CD4-positive, alpha-beta memory T cell (primary cell): ENCODE data around the gene FAM168A. TPM values are rescaled to one million over a fixed set of nuclear protein-coding genes. Genes with fewer than 3 reads are reported as not detected.
"Not testable (repeated sequence)": the region's sequence is repeated elsewhere in the genome, so short reads cannot be mapped to it uniquely, and the experiment has no call there.

Source experiments
- CTCF ChIA-PET: fragments of 350-600 bp; sonication (Branson Sonifier 250); formaldehyde crosslinking; loops from one replicate; lab custom pipeline; 2021; ENCODE audit warnings: inconsistent platforms; ENCODE audit not compliant: partially characterized antibody; lab: Charles Lee
- POLR2A ChIA-PET: fragments of 350-600 bp; sonication (Branson Sonifier 250); formaldehyde crosslinking; loops from one replicate; lab custom pipeline; 2021; ENCODE audit not compliant: partially characterized antibody; lab: Charles Lee
- DNase-seq, 5 donors: peaks; one replicate each; pipeline versions ENCODE4 v3.0.0 to v3.0.0-alpha.2; 2020 to 2022; ENCODE audit warnings: mixed read lengths in 1 of 5
- H3K27ac ChIP-seq: one replicate; pipeline ENCODE4 v1.7.0; 2013; ENCODE audit warnings: low read depth, low read length
- H3K27me3 ChIP-seq: 2 replicates; pipeline ENCODE4 v1.7.0; 2013; ENCODE audit warnings: mild to moderate bottlenecking, low read length, moderate library complexity; ENCODE audit not compliant: insufficient read depth
- H3K36me3 ChIP-seq: 2 replicates; pipeline ENCODE4 v1.7.0; 2013; ENCODE audit warnings: mild to moderate bottlenecking, low read length, moderate library complexity; ENCODE audit not compliant: insufficient read depth
- H3K4me1 ChIP-seq: 2 replicates; pipeline ENCODE4 v1.7.0; 2013; ENCODE audit warnings: mild to moderate bottlenecking, low read length, moderate library complexity; ENCODE audit not compliant: insufficient read depth
- H3K4me3 ChIP-seq, 2 donors: one replicate each; pipeline ENCODE4 v1.7.0; 2013; ENCODE audit warnings: low read length in 2 of 2, mild to moderate bottlenecking in 1 of 2
- H3K9me3 ChIP-seq, 2 donors: one replicate each; pipeline ENCODE4 v1.7.0; 2013; ENCODE audit warnings: low read length in 2 of 2, control low read depth in 1 of 2; ENCODE audit not compliant: control insufficient read depth in 1 of 2
- H3K27ac Mint-ChIP-seq, 7 donors: one replicate each; pipeline ENCODE4 v1.8.0; 2020 to 2021; ENCODE audit warnings: mixed read lengths in 7 of 7, mild to moderate bottlenecking in 6 of 7, inconsistent platforms in 3 of 7, moderate library complexity in 3 of 7
- H3K27me3 Mint-ChIP-seq, 2 donors: one replicate each; pipeline ENCODE4 v1.8.0; 2020 to 2021; ENCODE audit warnings: mixed read lengths in 2 of 2
- H3K36me3 Mint-ChIP-seq, 2 donors: one replicate each; pipeline ENCODE4 v1.8.0; 2020 to 2021; ENCODE audit warnings: mixed read lengths in 2 of 2, inconsistent platforms in 1 of 2, mild to moderate bottlenecking in 1 of 2
- H3K4me1 Mint-ChIP-seq, 4 donors: one replicate each; pipeline ENCODE4 v1.8.0; 2020 to 2021; ENCODE audit warnings: mixed read lengths in 4 of 4, mild to moderate bottlenecking in 1 of 4
- H3K4me3 Mint-ChIP-seq, 8 donors: one replicate each; pipeline ENCODE4 v1.8.0; 2020 to 2021; ENCODE audit warnings: mixed read lengths in 8 of 8, mild to moderate bottlenecking in 7 of 8, moderate library complexity in 6 of 8, inconsistent platforms in 3 of 8
- H3K9me3 Mint-ChIP-seq, 8 donors: one replicate each; pipeline ENCODE4 v1.8.0; 2020 to 2021; ENCODE audit warnings: mixed read lengths in 8 of 8, mild to moderate bottlenecking in 5 of 8, inconsistent platforms in 3 of 8, moderate library complexity in 1 of 8
- intact Hi-C: fragments of 100-400 bp; cut with micrococcal nuclease; formaldehyde crosslinking; loops from one replicate; pipeline ENCODE4 v1.15.1; 2023
- polyA plus RNA-seq, 2 donors: library from polyadenylated mRNA; unstranded; fragments of 300-500 nt; fragmentation: Illumina TruSeq; gene quantifications; one replicate each; pipeline ENCODE4 v1.2.3, GENCODE V29; 2021
- total RNA-seq, 2 experiments: library from RNA; stranded (reverse); gene quantifications; one replicate each; pipeline ENCODE4 v1.2.3, GENCODE V29; 2021

Gene FAM168A
- total and polyA plus RNA-seq, 4 experiments from 2014 or later, result 0.61 to 22.7 (median 12.7) TPM

DNA sequence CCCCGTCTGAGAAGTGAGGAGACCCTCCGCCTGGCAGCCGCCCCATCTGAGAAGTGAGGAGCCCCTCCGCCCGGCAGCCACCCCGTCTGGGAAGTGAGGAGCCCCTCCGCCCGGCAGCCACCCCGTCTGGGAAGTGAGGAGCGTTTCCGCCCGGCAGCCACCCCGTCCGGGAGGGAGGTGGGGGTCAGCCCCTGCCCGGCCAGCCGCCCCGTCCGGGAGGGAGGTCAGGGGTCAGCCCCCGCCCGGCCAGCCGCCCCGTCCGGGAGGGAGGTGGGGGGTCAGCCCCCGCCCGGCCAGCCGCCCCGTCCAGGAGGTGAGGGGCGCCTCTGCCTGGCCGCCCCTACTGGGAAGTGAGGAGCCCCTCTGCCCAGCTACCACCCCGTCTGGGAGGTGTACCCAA is 25.9 kb downstream of the FAM168A start:
- H3K27ac Mint-ChIP-seq, POLR2A ChIA-PET, H3K36me3 ChIP-seq, H3K27me3 ChIP-seq, DNase-seq, CTCF ChIA-PET, H3K4me3 ChIP-seq, H3K4me1 ChIP-seq, H3K9me3 ChIP-seq, H3K4me3 Mint-ChIP-seq, H3K9me3 Mint-ChIP-seq, intact Hi-C loops, H3K4me1 Mint-ChIP-seq, H3K27me3 Mint-ChIP-seq, H3K27ac ChIP-seq: not testable (repeated sequence)
- H3K36me3 Mint-ChIP-seq, result peaks cover 21 to 36% of the 10 kb centered on the region in 2 donors

GRCh38 chr11:73570415-73571114 is 27.3 kb downstream of the FAM168A start:
- H3K27me3 ChIP-seq, result no peaks in the 10 kb centered on the region
- no peaks in the 10 kb centered on the region for H3K36me3 ChIP-seq
- no peaks in the 10 kb centered on the region for H3K4me1 ChIP-seq
- Mint-ChIP-seq H3K9me3 (no peaks in the 10 kb centered on the region), H3K36me3 (peaks cover 23 to 27% of the 10 kb centered on the region in 2 donors), H3K27ac (no peak overlapping the region), H3K27me3 (no peaks in the 10 kb centered on the region), H3K4me3 (no peak overlapping the region), H3K4me1 (peaks cover 0 to 5% (median under 1%) of the 10 kb centered on the region in 4 donors)
- intact Hi-C loops, result no loop called here
- CTCF ChIA-PET, result interaction anchor here (0.6 to 1.0 kb wide), 2 partner anchors 15 to 55 kb away, joined by 3 to 4 read pairs; no protein-coding TSS in a partner anchor
- H3K27ac ChIP-seq, result no peak overlapping the region
- no peaks in the 10 kb centered on the region for H3K9me3 ChIP-seq
- POLR2A ChIA-PET, result no interaction called here
- no peak for DNase-seq
- H3K4me3 ChIP-seq, result no peak overlapping the region

GRCh38 chr11:73566977-73567755 is 30.7 kb downstream of the FAM168A start:
- Mint-ChIP-seq H3K36me3 (peaks cover 16 to 25% of the 10 kb centered on the region in 2 donors), H3K4me1 (peaks cover 0 to 8% (median 6%) of the 10 kb centered on the region in 4 donors), H3K27me3 (no peaks in the 10 kb centered on the region), H3K4me3 (no peak overlapping the region), H3K27ac (no peak overlapping the region), H3K9me3 (no peaks in the 10 kb centered on the region)
- no peaks in the 10 kb centered on the region for H3K4me1 ChIP-seq
- no peak for DNase-seq
- no peak overlapping the region for H3K27ac ChIP-seq
- H3K9me3 ChIP-seq, result no peaks in the 10 kb centered on the region
- ChIA-PET CTCF (interaction anchor here (1.6 kb wide), 1 partner anchor 58 kb away, joined by 5 read pairs; no protein-coding TSS in a partner anchor), POLR2A (no interaction called here)
- intact Hi-C loops, result no loop called here
- H3K27me3 ChIP-seq, result no peaks in the 10 kb centered on the region
- no peaks in the 10 kb centered on the region for H3K36me3 ChIP-seq
- no peak overlapping the region for H3K4me3 ChIP-seq

GRCh38 chr11:73566422-73566821 is 31.5 kb downstream of the FAM168A start:
- Histone ChIP-seq H3K4me3 (no peak overlapping the region), H3K4me1 (no peaks in the 10 kb centered on the region), H3K36me3 (no peaks in the 10 kb centered on the region), H3K9me3 (no peaks in the 10 kb centered on the region), H3K27me3 (no peaks in the 10 kb centered on the region), H3K27ac (no peak overlapping the region)
- ChIA-PET CTCF (interaction anchor here (1.6 kb wide), 1 partner anchor 59 kb away, joined by 5 read pairs; no protein-coding TSS in a partner anchor), POLR2A (no interaction called here)
- intact Hi-C loops, result no loop called here
- Mint-ChIP-seq H3K4me3 (no peak overlapping the region), H3K36me3 (peaks cover 16 to 25% of the 10 kb centered on the region in 2 donors), H3K9me3 (no peaks in the 10 kb centered on the region), H3K27ac (no peak overlapping the region), H3K4me1 (peaks cover 0 to 8% (median 7%) of the 10 kb centered on the region in 4 donors), H3K27me3 (no peaks in the 10 kb centered on the region)
- DNase-seq, result no peak

DNA sequence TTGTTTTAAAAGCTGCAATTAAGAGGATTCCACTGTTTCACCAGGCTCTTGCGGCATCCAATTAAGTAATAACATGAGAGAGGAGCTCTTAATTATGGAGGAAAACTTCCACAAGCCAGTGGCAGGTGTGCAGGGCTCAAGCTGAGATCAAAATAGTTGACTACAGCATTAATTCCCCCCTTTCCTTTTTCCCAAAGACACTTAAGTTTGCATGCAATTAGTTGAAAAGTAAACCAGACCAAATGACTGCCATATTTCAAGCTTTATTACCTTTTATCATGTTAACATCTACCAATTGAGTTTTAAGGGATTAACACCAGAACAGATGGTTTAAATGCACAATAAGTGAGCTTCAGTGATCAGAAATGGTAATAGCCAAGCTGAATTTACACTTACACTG is 32.1 kb downstream of the FAM168A start:
- Mint-ChIP-seq H3K9me3 (no peaks in the 10 kb centered on the region), H3K27me3 (no peaks in the 10 kb centered on the region), H3K4me1 (peaks cover 0 to 8% (median 7%) of the 10 kb centered on the region in 4 donors), H3K4me3 (no peak overlapping the region), H3K36me3 (peaks cover 13 to 23% of the 10 kb centered on the region in 2 donors), H3K27ac (peak overlapping the region in 1 of 7 donors; percentile 30)
- DNase-seq, result no peak
- Histone ChIP-seq H3K27ac (no peak overlapping the region), H3K9me3 (no peaks in the 10 kb centered on the region), H3K36me3 (no peaks in the 10 kb centered on the region), H3K27me3 (no peaks in the 10 kb centered on the region), H3K4me3 (no peak overlapping the region), H3K4me1 (no peaks in the 10 kb centered on the region)
- intact Hi-C loops, result no loop called here
- ChIA-PET POLR2A (interaction anchor here (0.6 kb wide), 1 partner anchor 18 kb away, joined by 3 read pairs; no protein-coding TSS in a partner anchor), CTCF (interaction anchor here (1.6 kb wide), 1 partner anchor 60 kb away, joined by 5 read pairs; no protein-coding TSS in a partner anchor)

DNA sequence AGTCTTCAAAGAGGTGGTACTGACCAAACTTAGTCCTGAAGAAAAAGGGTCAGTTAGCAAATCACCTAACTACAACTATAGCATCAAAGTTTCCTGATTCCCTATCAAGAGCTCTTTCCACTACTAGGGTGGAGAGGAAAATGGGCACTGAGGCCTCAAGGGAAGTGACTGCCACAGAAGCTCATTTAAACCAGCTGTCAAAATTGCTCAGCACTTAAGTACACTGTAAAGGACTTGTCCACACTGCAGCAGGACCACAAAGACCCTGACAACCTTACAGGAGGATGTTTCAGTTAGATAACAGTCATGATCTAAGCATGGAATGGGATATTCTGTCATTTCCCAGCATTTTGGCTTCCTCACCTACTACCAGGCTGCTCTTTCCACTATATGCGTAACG is 33.0 kb downstream of the FAM168A start:
- no peak overlapping the region for H3K27ac Mint-ChIP-seq
- CTCF ChIA-PET, result no interaction called here
- Histone ChIP-seq H3K27ac (no peak overlapping the region), H3K27me3 (no peaks in the 10 kb centered on the region), H3K9me3 (no peaks in the 10 kb centered on the region), H3K36me3 (no peaks in the 10 kb centered on the region), H3K4me3 (no peak overlapping the region), H3K4me1 (no peaks in the 10 kb centered on the region)
- intact Hi-C loops, result no loop called here
- no peaks in the 10 kb centered on the region for H3K27me3 Mint-ChIP-seq
- H3K4me1 Mint-ChIP-seq, result peaks cover 0 to 8% (median 7%) of the 10 kb centered on the region in 4 donors
- H3K36me3 Mint-ChIP-seq, result peaks cover 12 to 19% of the 10 kb centered on the region in 2 donors
- no peak for DNase-seq
- no peaks in the 10 kb centered on the region for H3K9me3 Mint-ChIP-seq
- POLR2A ChIA-PET, result interaction anchor here (0.6 kb wide), 1 partner anchor 9 kb away, joined by 3 read pairs; no protein-coding TSS in a partner anchor
- H3K4me3 Mint-ChIP-seq, result no peak overlapping the region
